Stimulated activated CD4-positive, alpha-beta T cell treated with anti-CD3 and anti-CD28 coated beads, Interleukin-1b, Interleukin-23, amount 100 ng/mL, for 1 hour (primary cell): ENCODE measurements around the gene MYL5.
"Not testable (repeated sequence)": the region's sequence is repeated elsewhere in the genome, so short reads cannot be mapped to it uniquely, and the experiment has no call there.

Experiments used
- DNase-seq, 2 donors: peaks; one replicate each; pipeline ENCODE4 v3.0.0-alpha.2; 2020; ENCODE audit warnings: low read depth in 2 of 2

Gene MYL5

DNA sequence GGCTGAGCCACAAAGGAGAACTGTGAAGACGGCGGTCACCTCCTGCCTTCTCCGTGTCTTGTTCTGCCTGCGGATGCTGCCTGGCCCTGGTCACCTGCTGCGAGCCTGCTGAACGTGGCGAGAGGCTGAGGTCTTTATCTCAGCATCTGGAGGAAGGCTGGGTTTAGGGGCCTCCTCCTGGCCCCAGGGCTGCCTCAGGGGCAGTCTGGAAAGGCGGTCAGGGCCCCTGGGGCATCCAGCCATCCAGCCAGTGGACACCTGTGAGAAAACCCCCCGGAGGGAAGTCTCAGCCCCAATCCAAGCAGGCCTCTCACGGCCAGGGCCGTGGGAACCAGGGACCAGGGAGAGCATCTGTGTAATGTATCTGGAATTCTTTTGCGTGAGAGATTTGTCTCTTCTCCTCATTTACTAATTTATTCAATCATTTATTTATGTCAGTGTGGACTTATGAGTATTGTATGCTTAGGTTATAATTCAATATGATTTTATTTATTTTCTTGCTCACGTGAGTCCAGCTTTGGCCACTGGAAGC is 37.6 kb upstream of the MYL5 start:
- no peak for DNase-seq

GRCh38 chr4:637536-638280 is 36.6 kb upstream of the MYL5 start:
- no peak for DNase-seq

DNA sequence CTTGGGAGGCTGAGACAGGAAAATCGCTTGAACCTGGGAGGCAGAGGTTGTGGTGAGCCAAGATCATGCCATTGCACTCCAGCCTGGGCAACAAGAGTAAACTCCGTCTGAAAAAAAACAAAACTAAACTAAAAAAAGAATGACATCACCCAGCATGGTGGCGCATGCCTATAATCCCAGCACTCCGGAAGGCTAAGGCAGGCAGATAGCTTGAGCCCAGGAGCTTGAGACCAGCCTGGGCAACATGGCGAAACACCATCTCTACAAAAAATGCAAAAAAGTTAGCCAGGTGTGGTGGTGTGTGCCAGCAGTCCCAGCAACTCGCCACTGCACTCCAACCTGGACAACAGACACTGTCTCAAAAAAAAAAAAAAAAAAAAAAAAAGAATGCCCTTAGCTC is 32.0 kb upstream of the MYL5 start:
- DNase-seq, result not testable (repeated sequence)

DNA sequence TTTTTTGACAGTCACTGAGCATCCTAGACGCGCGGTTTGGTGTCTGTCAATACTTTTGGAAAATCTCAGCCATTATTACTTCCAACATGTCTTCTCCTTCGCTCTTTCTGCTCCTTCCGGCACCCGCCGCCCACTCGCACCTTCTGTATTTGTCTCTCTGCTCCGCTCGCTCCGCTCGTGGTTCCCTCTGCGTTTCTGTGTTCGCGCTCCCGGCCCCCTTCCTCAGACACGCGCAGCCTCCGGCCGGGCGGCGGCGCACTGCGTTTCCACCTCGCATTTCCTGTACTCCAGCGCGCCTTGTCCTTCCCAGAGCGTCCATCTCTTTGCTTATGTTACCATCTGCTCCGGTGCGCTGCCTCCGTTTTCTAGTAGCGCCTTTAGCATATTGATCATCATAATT is 27.9 kb upstream of the MYL5 start:
- no peak for DNase-seq

GRCh38 chr4:647481-647880 is 26.9 kb upstream of the MYL5 start:
- DNase-seq, result no peak

- no peak for DNase-seq
Observed at GRCh38 chr4:648579-649292, 25.6 kb upstream of the MYL5 start.

DNA sequence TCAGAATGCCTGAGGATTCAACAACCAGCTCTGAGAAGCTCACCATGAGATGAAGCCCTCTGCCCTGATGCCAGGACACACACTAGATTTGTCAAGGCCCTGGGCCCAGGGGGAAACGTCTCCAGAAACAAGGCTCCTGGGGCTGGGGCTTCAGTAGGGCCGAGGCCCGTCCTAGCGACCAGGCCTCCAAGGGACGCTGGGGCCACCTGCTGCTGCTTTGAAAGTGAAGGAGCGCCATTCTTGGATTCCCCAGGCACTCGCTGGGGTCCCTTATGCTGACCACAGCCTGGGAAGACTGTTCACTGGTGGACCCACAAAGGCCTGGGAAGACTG is 25.1 kb upstream of the MYL5 start:
- DNase-seq, result no peak

DNA sequence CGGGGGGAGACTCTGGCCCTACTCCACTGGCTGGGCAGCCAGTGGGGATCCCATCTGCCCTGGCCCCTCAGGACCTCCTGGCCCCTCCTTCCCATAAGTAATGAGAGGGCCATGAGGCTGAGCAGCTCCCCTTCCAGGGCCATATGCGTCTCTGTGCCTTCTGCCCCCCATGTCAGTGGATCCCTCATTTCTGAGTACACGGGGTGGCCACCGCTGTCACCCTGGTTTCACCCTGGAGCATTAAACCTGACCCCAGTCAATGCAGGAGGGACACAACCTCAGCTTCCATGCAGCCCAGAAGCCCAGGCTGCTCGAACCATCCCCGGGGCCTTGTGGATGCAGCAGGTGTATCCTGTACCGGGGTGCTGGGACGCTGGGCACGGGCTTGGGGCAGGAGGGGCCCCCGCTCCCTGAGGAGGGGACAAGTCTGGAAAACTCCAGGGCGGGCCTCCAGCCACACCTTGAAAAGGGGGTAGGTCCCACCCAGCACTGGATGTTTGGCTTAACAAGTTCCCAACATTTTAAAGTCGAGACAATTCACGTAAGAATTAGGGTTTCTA is 24.5 kb upstream of the MYL5 start:
- DNase-seq, result no peak

- no peak for DNase-seq
Observed at GRCh38 chr4:650461-650860, 23.9 kb upstream of the MYL5 start.

DNA sequence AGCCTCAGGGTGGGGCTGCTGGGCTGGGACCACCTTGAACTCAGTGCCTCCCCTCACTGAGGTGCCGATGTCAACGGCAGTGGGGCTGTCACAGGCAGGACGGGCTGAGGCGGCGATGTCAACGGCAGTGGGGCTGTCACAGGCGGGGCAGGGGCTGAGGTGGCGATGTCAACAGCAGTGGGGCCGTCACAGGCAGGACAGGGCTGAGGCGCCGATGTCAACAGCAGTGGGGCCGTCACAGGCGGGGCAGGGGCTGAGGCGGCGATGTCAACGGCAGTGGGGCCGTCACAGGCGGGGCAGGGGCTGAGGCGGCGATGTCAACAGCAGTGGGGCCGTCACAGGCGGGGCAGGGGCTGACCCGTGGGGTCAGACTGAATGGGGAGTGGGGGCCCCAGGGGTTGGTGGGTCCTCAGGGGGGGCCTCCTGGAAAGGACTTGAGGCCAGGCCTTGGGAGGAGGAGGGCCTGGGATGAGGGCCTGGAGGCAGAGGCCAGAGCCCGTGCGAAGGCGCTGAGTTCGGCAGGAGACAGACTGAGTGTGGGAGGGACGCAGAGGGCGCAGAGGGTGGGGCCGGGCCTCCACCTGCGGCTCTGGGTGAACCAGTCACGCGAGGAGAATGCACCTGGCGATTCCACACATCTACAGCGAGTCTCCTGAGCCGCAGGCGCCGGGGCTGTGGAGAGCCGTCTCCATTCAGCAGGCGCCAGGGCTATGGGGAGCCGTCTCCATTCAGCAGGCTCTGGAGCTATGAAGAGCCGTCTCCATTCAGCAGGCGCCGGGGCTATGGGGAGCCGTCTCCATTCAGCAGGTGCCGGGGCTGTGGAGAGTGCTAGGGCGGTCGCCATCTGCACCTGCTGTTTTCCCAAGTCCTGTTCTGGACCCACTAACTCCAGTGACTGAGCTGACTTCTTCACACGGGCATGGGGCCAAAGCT is 23.1 kb upstream of the MYL5 start:
- no peak for DNase-seq

GRCh38 chr4:651884-652642 is 22.3 kb upstream of the MYL5 start:
- no peak for DNase-seq

- DNase-seq, result no peak
Observed at GRCh38 chr4:653080-653821, 21.1 kb upstream of the MYL5 start.

DNA sequence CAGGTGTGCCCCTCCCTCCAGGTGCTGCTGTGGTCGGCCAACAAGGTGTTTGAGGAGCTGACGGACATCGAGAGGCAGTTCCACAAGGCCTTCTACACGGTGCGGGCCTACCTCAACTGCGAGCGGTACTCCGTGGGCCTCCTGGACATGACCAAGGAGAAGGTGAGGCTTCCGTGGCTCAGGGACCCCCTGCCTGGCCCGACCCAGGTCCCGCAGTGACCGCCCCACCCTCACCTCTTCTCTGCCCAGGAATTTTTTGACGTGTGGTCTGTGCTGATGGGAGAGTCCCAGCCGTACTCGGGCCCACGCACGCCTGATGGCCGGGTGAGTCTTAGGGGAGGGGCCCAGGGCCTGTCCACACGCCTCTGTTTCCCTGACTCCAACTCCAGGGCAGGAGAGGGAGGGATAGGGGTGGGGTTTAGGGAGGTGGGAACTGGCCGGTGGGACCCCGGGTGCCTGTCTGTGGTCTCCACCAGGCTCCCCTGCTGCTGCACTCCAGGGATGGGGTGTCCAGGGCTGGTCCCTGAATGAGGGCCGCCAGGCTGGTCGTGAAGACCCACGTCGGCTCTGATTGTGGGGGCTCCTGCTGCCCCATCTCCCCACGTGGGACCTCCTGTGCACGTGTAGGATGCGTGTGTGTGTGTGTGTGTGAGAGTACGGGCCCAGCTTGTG is 20.4 kb upstream of the MYL5 start:
- DNase-seq, result no peak

- no peak for DNase-seq
Observed at GRCh38 chr4:654503-654845, 19.9 kb upstream of the MYL5 start.

DNA sequence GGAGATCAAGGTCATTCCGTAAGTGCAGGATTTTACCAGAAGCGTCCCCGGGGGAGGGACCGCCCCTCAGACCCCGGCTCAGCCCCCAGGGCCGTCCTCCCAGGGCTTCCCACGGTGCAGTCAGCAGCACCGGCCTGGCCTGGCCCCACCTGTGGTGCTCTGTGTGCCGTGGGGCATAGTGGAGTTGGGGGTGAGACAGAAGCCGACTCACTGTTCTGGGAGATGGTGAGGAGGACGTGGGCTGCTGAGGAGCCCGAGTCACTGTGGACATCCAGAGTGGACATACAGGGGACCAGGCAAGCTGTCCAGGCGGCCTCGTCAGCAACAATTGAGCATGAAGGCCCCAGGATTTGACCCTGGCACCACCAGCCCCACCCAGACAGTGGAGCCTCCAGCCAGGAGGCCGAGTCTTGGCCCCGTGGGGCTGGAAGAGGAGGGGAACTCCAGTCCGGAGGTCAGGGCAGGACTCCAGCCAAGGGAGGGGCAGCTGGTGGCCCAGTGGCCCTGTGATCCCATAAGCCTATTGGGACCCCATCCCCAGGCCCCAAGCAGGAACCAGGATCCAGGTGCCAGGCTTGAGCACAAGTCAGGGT is 19.4 kb upstream of the MYL5 start:
- no peak for DNase-seq

- DNase-seq, result no peak
Observed at GRCh38 chr4:655464-656151, 18.7 kb upstream of the MYL5 start.

DNA sequence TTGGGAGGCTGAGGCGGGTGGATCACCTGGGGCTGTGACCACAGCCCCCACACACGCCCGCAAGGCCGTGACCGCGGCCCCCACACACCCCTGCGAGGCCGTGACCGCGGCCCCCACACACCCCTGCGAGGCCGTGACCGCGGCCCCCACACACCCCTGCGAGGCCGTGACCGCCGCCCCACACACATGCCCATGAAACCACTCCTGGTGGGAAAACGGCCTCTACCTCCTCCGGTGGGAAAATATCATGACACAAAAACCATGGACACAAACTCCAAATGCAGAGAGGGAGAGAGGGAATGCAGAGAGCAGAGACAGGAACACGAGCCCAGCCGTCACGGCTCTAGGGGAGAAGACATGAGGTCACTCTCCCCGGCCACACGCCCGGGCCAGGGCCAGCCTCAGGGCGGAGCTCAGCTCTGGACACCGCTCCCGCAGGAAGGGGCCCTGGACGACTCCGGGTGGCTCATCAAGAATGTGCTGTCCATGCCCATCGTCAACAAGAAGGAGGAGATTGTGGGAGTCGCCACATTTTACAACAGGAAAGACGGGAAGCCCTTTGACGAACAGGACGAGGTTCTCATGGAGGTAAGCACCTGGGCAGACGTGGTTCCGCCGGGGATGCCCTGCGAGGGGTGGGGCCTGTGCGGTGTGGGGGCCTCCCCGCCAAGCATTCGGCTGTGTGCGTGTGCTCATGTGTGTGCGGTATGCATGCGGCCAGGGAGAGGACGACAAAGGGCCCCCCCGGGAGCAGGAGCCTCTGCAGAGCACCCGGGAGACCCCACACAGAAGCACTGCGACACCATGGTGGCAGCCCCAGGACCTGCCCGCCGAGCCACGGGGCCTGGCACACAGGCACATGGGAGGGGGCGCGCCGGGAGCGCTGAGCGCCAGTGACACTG is 17.7 kb upstream of the MYL5 start:
- no peak for DNase-seq

GRCh38 chr4:657338-657833 is 17.0 kb upstream of the MYL5 start:
- no peak for DNase-seq
